SK-N-MC (cell line): ENCODE data around the gene POTEE.
"Not testable (repeated sequence)": the region's sequence is repeated elsewhere in the genome, so short reads cannot be mapped to it uniquely, and the experiment has no call there.

Experiments
- EZH2 ChIP-seq: fragments of 200-600 bp; sonication (generic); IDR thresholded peaks from one replicate; pipeline ENCODE4 v1.6.1; 2017; ENCODE audit warnings: antibody characterized with exemption
- POLR2AphosphoS5 ChIP-seq: IDR thresholded peaks from 2 replicates; pipeline ENCODE4 v1.6.1; 2012; ENCODE audit warnings: mild to moderate bottlenecking, low read depth, low read length, borderline replicate concordance

DNA sequence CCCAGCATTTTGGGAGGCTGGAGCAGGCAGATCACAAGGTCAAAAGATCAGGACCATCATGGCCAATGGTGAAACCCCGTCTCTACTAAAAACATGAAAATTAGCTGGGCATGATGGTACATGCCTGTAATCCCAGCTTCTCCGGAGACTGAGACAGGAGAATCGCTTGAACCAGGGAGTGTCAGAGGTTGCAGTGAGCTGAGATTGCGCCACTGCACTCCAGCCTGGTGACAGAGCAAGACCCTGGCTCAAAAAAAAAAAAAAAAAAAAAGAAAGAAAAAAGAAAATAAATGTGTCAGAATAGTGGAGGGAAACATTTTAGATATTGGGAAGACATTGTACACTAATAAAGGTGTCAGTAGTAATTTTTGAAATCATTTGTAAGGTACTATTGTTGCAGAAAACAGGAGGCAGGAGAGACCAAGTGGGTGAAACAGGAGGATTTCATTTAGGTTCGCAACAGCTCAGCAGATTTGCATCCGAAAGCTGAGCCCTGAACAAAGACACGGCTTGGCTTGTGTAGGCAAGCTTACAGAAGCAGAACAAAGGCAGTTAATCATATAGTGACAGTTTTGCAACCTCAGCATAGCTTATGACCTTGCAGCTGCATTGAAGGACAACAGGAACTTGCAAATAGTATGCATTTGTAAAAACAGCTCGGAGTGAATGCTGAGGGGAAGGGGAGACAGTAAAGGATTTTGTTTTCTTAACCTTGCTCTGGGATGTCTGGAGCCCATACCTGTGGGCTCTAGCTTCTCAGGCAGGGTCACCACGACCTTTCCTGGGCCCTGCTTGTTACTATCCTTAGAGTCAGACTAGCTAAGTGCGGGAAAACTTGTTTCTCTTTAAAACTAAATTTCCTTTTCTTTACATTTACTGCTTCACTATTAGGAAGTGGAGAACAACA is 26.5 kb downstream of the POTEE start:
- not testable (repeated sequence) for TF ChIP-seq POLR2AphosphoS5, EZH2
